Measurements from ENCODE around the gene DOC2A. TPM values are rescaled to one million over a fixed set of nuclear protein-coding genes. Genes with fewer than 3 reads are reported as not detected.
A peak's percentile ranks its signal among the peaks of the same experiment; 100 is the strongest.

The DOC2A gene
- total RNA-seq, 1 donor from 2014 or later, result 0.82 TPM

DNA sequence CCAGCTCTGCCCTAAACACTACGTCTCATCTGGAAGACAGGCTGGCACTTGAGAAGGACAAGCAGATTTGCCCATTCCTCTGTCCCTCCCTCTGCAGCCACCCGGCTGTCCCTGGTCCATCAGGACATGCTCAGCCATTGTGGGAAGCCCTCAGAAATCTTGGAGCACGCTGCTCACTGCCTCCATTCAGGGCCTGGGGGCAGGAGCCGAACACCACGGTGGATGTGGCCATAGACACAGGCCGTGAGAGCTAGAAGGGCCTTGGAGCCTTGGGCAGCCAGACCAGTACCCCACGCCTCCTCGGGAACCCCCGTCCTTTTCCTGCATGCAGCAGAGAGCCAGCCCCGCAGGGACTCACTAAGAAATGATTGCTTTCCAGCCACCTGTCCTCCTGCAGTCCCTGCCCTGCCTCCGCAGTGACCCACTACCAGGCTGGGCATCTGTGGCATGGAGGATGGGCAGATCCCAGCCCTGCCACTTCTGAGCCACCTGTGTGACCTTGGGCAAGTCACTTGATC is 3.4 kb downstream of the DOC2A start:
- intact Hi-C loops (cut with micrococcal nuclease), result no loop called here

GRCh38 chr16:30006659-30007377 is 4.0 kb downstream of the DOC2A start:
- ATAC-seq (no peak), DNase-seq (no peak)
- intact Hi-C loops (cut with micrococcal nuclease), result no loop called here

More for the DNA sequence above, 3.4 kb downstream of the DOC2A start:
- DNase-seq (peak; percentile 13), ATAC-seq (no peak)

GRCh38 chr16:30006095-30006473 is 4.7 kb downstream of the DOC2A start:
- no peak for ATAC-seq
- intact Hi-C loops (cut with micrococcal nuclease), result no loop called here
- DNase-seq, result no peak

- intact Hi-C loops (cut with micrococcal nuclease), result no loop called here
- ATAC-seq, result peak; percentile 64
- DNase-seq, result peak; percentile 39
Observed at GRCh38 chr16:30005341-30006094, 5.3 kb downstream of the DOC2A start.

DNA sequence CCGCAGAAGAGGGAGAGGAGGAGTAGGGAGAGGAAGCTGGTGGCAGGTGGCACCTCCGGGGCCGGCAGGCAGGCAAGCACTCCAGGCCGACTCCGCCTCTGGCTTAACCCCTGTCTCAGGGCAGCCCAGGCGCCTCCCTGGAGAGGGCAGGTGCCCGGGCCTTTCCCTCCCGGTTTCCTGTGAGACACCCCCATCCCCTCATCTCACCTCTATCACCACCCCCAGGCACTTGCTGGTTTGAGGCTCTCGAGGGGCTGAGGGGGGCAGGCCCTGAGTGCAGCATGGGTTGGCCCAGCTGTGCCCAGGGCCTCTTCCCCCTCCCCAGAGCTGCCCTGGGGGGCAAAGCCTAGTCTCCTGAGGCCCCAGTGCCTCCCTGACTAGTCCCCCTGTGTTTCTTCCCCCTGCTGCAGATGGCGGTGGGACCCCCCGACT is 6.0 kb downstream of the DOC2A start:
- intact Hi-C loops (cut with micrococcal nuclease), result no loop called here
- ATAC-seq (no peak), DNase-seq (no peak)

DNA sequence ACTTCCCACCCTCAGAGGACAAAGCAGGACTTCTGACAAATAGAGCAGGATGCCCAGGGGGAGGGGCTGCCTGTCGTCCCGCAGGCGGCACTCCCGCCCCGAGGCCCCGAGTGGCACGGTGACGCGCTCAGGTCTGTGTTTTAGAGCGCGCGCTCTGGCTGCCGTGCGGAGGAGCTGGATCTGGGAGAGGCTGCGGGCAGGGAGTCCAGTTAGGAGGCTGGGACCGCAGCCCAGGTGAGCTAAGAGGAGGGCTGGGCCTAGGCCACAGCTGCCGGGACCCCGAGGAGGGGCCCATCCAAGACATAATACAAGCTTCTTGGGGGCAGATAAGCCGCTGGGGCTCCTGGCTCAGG is 6.4 kb downstream of the DOC2A start:
- ATAC-seq, result no peak
- no peak for DNase-seq
- intact Hi-C loops (cut with micrococcal nuclease), result no loop called here

GRCh38 chr16:30003670-30004423 is 7.0 kb downstream of the DOC2A start:
- DNase-seq (no peak), ATAC-seq (no peak)
- intact Hi-C loops (cut with micrococcal nuclease), result no loop called here

DNA sequence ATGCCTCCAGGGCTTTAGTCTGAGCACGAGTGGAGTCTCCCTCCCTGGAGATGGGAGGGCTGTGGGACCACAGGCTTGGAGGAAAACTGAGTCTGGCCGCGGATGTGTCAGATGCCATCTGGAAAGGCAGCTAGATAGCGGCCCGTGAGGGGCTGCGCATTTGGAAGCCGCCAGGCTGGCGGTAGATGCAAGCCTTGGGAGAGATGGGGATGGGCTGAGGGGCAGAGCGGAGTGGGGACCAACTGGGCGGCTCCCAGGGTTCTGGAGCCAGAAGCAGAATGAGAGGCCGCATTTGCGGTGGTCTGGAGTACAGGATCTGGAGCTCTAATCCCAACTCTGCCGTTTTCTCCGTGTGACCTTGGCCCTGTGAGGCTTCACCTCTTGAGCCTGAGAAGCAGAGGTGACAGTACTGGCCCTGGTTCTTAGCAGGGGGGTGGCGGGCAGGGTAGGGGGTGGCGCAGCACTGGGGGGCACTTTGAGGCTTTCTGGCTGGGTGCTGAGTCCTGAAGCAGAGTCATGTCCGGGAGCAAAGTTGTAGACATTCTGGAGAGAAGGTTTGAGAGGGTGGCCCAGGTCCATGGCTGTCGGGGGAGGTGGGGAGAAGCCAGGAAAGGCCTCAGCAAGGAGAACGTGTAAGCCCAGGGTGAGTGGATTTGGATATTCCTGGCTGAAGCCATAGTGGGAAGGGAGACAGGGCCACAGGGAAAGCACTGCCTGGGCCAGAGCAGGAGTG is 8.0 kb downstream of the DOC2A start:
- intact Hi-C loops (cut with micrococcal nuclease), result no loop called here
- no peak for ATAC-seq
- DNase-seq, result no peak

DNA sequence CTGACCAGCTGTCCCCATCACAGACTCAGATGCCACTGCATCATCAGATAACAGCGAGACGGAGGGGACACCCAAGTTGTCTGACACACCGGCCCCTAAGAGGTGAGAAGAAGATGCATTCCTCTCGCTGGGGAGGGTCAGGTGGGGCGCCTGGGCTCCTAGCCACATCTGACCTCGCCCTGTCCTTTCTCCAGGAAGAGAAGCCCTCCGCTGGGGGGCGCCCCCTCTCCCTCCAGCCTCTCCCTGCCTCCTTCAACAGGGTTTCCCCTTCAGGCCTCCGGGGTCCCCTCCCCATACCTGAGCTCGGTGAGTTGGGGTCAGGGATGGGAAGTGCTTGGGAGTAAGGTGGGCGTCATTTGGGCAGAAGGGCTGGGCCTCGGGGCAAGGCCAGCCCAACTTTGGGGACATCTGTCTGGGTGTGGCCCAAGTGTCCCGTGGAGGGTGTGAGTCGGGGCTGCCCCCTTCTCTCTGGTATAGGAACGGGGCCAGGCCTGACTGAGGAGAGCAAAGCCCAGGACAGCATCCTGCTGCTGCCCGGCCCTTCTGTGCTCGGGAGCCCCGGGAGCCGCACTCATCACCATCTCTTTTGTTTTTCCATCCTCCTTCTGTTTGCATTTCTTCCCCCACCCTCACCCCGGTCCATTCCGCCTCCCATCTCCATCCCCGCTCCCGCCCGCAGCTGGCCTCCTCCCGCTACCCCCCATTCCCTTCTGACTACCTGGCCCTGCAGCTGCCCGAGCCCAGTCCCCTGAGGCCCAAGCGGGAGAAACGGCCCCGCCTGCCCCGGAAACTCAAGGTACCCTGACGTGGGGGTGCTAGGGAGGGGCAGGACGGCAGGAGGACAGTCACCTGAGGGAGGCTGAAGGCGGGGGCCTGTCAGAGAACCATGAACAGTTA is 9.8 kb downstream of the DOC2A start:
- no peak for DNase-seq
- ATAC-seq, result no peak
- intact Hi-C loops (cut with micrococcal nuclease), result no loop called here

GRCh38 chr16:29999605-30000004 is 11.2 kb downstream of the DOC2A start:
- intact Hi-C loops (cut with micrococcal nuclease), result no loop called here
- ATAC-seq (no peak), DNase-seq (no peak)

DNA sequence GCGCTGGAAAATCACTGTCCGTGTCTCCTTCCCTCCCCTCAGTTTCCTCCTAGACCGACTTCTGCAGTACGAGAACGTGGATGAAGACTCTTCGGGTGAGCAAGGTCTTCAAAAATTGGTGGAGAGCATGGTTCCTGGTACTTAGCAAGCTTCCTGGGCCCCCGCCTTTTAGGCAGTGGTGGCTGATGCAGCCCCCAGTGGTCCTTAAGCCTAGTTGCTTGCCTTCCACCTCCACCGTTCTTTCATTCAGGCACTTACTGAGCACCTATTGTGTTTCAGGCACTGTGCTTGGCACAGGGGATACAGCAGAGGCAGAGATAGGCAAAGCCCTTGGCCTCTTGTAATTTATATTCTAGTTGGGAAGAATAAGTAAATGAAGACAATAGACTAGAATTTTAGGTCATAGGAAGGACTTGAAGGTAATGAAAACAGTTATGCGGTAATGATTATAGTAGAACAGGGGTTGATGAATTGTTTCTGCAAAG is 14.0 kb downstream of the DOC2A start:
- no peak for DNase-seq
- intact Hi-C loops (cut with micrococcal nuclease), result no loop called here
- ATAC-seq, result no peak

DNA sequence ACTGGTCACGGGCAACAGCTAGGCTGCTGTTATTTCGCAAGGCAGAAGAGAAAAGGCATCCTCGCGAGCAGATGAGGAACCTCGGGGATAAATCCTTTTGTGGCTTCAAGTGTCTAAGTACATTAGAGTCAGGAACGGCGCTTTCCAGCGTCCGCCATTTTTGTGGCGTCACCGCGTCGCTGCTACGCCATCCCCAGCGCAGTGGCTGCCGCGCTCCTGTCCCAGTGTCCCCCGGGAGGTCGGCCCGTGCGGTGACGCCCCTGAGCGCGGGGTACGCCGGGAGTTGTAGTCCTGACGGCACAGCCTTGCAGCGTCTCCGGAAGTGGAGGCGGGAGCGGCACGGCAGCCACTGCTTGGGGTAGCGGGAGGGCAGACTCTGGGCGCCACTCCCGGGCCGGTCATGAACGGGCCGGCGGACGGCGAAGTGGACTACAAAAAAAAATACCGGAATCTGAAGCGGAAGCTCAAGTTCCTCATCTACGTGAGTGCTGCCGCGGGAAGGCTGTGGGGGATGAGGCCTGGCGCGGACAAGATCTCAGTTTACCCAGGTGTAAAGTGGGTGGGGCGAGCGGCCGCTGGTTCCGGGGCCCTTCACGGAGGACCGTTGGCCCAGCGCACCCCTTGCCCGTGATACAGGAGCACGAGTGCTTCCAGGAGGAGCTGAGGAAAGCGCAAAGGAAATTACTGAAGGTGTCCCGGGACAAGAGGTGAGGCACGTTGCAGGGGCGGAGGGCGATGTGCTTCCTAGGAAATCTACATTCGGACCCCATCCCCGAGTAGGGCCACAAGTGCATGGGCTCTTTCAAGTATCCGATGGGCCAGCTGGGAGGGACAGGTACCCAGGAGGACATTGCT is 14.7 kb downstream of the DOC2A start, which contains the start of gene INO80E:
TSS of gene INO80E (plus strand) at position 331 of the 855 bp plus-strand sequence. CDS start at position 401, 70 bp downstream.
- intact Hi-C loops (cut with micrococcal nuclease), result no loop called here
- ATAC-seq, result peak; percentile 99

DNA sequence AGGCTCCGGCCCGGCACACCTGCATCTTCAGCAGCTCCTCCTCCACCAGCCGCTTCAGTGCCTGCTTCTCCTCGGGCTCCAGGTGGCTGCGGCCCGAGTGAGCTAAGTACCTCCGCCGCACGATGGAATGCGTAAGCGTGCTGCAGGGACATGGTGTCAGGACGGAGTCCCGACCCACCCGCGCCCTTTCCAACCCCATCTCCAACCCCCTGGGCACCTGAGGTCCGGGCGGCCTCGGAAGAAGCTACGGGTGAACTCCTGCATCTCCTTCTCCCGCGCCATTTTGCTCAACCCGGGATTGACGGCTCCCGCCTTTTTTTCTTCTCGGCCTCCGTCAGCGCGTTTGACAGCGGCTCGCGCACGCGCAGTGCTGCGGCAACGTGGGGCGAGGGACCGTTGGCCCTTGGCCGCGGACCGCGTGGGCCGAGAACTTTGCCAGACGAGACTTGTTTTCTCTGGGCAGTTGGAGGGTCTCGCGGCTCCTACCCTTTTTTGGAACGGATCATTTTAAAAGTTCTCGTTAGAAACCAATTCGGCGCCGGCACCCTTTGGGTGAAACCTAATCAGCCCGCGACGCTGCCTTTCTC is 15.4 kb downstream of the DOC2A start, which contains the start of gene HIRIP3:
TSS of gene HIRIP3 (minus strand) at position 294 of the 587 bp plus-strand sequence. CDS start at position 282, 12 bp downstream.
- DNase-seq (peak; percentile 94), ATAC-seq (peak; percentile 81)
- intact Hi-C loops (cut with micrococcal nuclease), result no loop called here

More for the DNA sequence above, 14.7 kb downstream of the DOC2A start, which contains the start of gene INO80E:
- peak; percentile 99 for DNase-seq

DNA sequence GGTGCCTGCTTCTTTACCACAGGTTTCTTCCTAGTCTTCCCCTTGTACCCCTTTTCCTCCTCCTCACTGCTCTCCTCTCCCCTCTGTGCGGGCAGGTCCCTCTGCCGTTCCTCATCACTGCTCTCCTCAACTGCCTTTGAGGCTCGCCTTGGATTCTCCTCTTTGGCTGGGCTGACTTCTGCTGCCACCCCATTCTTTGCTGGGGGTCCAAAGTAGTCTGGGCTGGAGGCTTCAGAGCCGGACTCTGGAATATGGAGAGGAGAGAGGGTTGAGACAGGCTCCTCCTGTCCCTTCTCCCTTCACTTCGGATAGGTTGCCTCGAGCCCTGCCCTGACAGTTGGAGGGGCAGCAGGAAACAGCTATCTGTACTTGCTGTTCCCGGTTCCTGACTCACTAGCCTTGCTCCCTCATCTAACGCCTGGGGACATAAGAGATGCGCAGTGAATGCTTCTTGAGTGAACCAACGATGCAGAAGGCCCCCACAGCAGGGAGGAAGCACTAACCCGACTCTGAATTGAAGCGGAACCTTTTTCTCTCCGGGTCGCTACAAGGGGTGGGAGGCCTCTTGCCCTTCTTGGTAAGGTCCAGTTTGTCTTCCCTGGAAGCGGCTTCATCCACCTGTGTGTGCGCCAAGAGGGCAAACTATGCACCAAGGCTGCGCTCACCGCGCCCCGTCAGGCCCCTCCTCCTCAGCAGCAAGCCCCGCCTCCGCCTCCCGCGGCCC is 16.1 kb downstream of the DOC2A start:
- intact Hi-C loops (cut with micrococcal nuclease), result no loop called here
- ATAC-seq (peak; percentile 49), DNase-seq (peak; percentile 76)

DNA sequence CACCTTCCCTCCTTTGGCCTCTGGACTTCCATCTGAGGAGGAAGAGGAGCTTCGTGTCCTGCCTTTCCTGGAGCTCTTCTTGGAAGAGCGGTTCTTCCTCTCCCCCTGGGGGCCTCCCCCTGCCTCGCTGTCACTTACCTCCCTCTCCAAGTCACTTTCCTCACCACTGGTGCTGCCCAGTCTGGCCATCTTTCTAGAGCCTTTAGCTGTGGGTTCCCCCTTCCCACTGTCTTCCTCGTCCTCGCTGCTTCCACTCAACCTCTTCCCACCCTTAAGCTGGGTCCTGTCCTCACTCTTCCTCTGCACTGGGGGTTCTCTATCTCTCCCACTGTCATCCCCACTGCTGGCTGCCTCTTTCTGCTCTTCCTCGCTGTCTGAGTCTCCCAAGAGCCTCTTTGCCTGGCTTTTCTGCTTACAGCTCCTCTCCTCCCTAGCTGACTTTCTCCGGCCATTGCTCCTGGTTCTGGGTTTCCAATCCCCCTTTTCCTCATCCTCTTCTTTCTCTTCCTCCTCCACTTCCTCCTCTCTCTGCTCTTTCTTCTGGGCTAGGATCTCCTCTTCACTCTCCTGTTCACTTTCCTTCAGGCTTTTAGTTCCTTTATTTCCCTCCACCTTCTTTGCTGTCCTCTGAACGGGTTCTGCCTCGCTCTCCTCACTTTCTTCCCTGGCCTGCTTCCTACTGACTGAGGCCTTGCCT is 16.8 kb downstream of the DOC2A start:
- intact Hi-C loops (cut with micrococcal nuclease), result no loop called here
- ATAC-seq (no peak), DNase-seq (no peak)

Data from left ventricle myocardium superior (tissue), 1 donor.